ENCODE results near the gene MRPL33.

The MRPL33 gene

GRCh38 chr2:27779417-27780055 lies 8.0 kb downstream of the MRPL33 start:
- DNase-seq, result no peak

GRCh38 chr2:27781496-27781895 lies 10.0 kb downstream of the MRPL33 start:
- no peak for DNase-seq

- no peak for DNase-seq
These were observed 11.2 kb downstream of the MRPL33 start for GRCh38 chr2:27782701-27783100.

- no peak for DNase-seq
These were observed 19.3 kb downstream of the MRPL33 start for GRCh38 chr2:27790796-27791195.

- DNase-seq, result no peak
These were observed 21.2 kb downstream of the MRPL33 start for GRCh38 chr2:27792759-27793158.

GRCh38 chr2:27795093-27795834 lies 23.7 kb downstream of the MRPL33 start:
- no peak for DNase-seq

GRCh38 chr2:27795868-27796277 lies 24.4 kb downstream of the MRPL33 start:
- no peak for DNase-seq

GRCh38 chr2:27796791-27797765 lies 25.6 kb downstream of the MRPL33 start:
- DNase-seq, result no peak

GRCh38 chr2:27797841-27798240 lies 26.3 kb downstream of the MRPL33 start:
- no peak for DNase-seq

GRCh38 chr2:27798486-27798885 lies 27.0 kb downstream of the MRPL33 start:
- no peak for DNase-seq

- no peak for DNase-seq
These were observed 27.6 kb downstream of the MRPL33 start for GRCh38 chr2:27798948-27799645.

- DNase-seq, result no peak
These were observed 28.1 kb downstream of the MRPL33 start for GRCh38 chr2:27799646-27800010.

- no peak for DNase-seq
These were observed 29.3 kb downstream of the MRPL33 start for GRCh38 chr2:27800856-27801255.

- DNase-seq, result no peak
These were observed 31.0 kb downstream of the MRPL33 start for GRCh38 chr2:27802547-27802946.

- DNase-seq, result no peak
These were observed 31.5 kb downstream of the MRPL33 start for GRCh38 chr2:27803046-27803445.

GRCh38 chr2:27804146-27804545 lies 32.6 kb downstream of the MRPL33 start:
- DNase-seq, result no peak

GRCh38 chr2:27805180-27805579 lies 33.7 kb downstream of the MRPL33 start:
- DNase-seq, result no peak

- DNase-seq, result no peak
These were observed 35.0 kb downstream of the MRPL33 start for GRCh38 chr2:27806311-27807059.

- no peak for DNase-seq
These were observed 36.0 kb downstream of the MRPL33 start for GRCh38 chr2:27807476-27807875.

GRCh38 chr2:27808418-27808817 lies 36.9 kb downstream of the MRPL33 start:
- no peak for DNase-seq

- DNase-seq, result no peak
These were observed 37.5 kb downstream of the MRPL33 start for GRCh38 chr2:27808984-27809383.

- no peak for DNase-seq
These were observed 38.3 kb downstream of the MRPL33 start for GRCh38 chr2:27809761-27810241.
